Transverse colon (tissue), 4 donors: ENCODE data around the gene WDR48. TPM values are rescaled to one million over a fixed set of nuclear protein-coding genes. Genes with fewer than 3 reads are reported as not detected.

Experiments
- DNase-seq: peaks from one replicate; pipeline ENCODE4 v3.0.0-alpha.2; 2019
- H3K27ac ChIP-seq, 4 donors: fragments of 200-600 bp; sonication (generic); 2 replicates each; pipeline ENCODE4 v1.5.1; 2016 to 2018; ENCODE audit warnings: inconsistent platforms in 4 of 4
- H3K27me3 ChIP-seq: fragments of 200-600 bp; sonication (generic); 2 replicates; pipeline ENCODE4 v1.5.1; 2017; ENCODE audit warnings: inconsistent platforms
- H3K36me3 ChIP-seq, 4 donors: fragments of 200-600 bp; sonication (generic); 2 replicates each; pipeline ENCODE4 v1.5.1; 2017 to 2019; ENCODE audit warnings: inconsistent platforms in 4 of 4
- H3K4me1 ChIP-seq, 4 donors: fragments of 200-600 bp; sonication (generic); 2 replicates each; pipeline ENCODE4 v1.5.1; 2017 to 2020; ENCODE audit warnings: inconsistent platforms in 4 of 4
- H3K4me3 ChIP-seq, 4 donors: fragments of 200-600 bp; sonication (generic); 1 replicate in 1 of 4; 2 replicates in 3 of 4; pipeline versions ENCODE4 v1.5.1 to v1.6.1; 2017 to 2019; ENCODE audit warnings: inconsistent platforms in 4 of 4
- H3K9me3 ChIP-seq, 2 donors: fragments of 200-600 bp; sonication (generic); 2 replicates each; pipeline ENCODE4 v1.5.1; 2017 to 2019; ENCODE audit warnings: inconsistent platforms in 2 of 2
- CTCF ChIP-seq, 5 experiments: fragments of 200-600 bp in 3 of 5; fragments of 450-650 bp in 2 of 5; sonication (generic) in 3 of 5; IDR thresholded peaks; 1 replicate in 2 of 5; 2 replicates in 3 of 5; pipeline ENCODE4 v1.5.1; 2016 to 2017; ENCODE audit warnings: antibody characterized with exemption in 5 of 5, inconsistent platforms in 3 of 5, mild to moderate bottlenecking in 2 of 5, moderate library complexity in 1 of 5
- EP300 ChIP-seq: sonication (generic); formaldehyde crosslinking; IDR thresholded peaks from one replicate; pipeline ENCODE4 v1.6.1; 2017; ENCODE audit warnings: antibody characterized with exemption, low read depth
- POLR2A ChIP-seq: fragments of 450-650 bp; IDR thresholded peaks from one replicate; pipeline ENCODE4 v1.6.1; 2016; ENCODE audit warnings: antibody characterized with exemption, mild to moderate bottlenecking, moderate library complexity
- POLR2AphosphoS5 ChIP-seq, 3 donors: sonication (generic); formaldehyde crosslinking; IDR thresholded peaks; one replicate each; pipeline ENCODE4 v1.6.1; 2016; ENCODE audit warnings: antibody characterized with exemption in 3 of 3
- WGBS, 2 donors: methylation state at CpG; one replicate each; pipeline ENCODE4 v1.1.5; 2018; ENCODE audit warnings: low coverage in 1 of 2; 5-methylcytosine and 5-hydroxymethylcytosine counted together
- in situ Hi-C, 4 donors: fragments of 200-750 bp; cut with MboI; loops; one replicate each; pipeline versions ENCODE4 v1.15.0 to v1.15.1; 2017; ENCODE audit warnings: low sequenced_read_pairs in 3 of 4, low pct_ligation_motif_present in 1 of 4, low pct_unique_long_range_greater_than_20kb in 1 of 4
- intact Hi-C: fragments of 100-400 bp; cut with DNase I; formaldehyde crosslinking; loops from one replicate; pipeline ENCODE4 v1.15.1; 2023; ENCODE audit warnings: low total_unique reads
- total RNA-seq, 4 donors: library from RNA; depleted of rRNA; stranded (reverse); fragments of >200 nt; gene quantifications; one replicate each; pipeline ENCODE4 v1.1.0, GENCODE V29; 2016

The WDR48 gene
- total RNA-seq, 4 donors from 2014 or later, result 31.0 to 47.6 (median 36.2) TPM

DNA sequence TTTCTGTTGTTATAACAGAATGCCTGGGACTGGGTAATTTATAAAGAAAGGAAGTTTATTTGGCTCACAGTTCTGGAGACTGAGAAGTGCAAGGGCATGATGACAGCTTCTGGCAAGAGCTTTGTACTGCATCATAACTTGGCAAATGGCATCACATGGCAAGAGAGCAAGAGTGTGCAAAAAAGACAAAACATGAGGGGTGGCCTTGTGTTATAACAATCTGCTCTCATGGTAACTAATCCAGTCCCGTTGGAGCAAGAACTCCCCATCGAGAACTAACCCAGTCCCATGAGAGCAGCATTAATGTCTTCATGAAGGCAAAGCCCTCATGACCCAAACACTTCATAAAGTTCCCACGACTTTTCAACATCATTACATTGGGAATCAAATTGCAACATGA lies 23.3 kb upstream of the WDR48 start:
- Histone ChIP-seq H3K36me3 (no peaks in the 10 kb centered on the region), H3K4me1 (no peaks in the 10 kb centered on the region), H3K4me3 (no peak overlapping the region), H3K27ac (no peak overlapping the region), H3K9me3 (no peaks in the 10 kb centered on the region), H3K27me3 (no peaks in the 10 kb centered on the region)
- no peak for DNase-seq
- 64% methylated on average over 2 to 3 of the region's 3 CpGs for WGBS, 2 donors
- in situ Hi-C loops (no loop called here), intact Hi-C loops (no loop called here)
- TF ChIP-seq POLR2A (no peak), EP300 (no peak), POLR2AphosphoS5 (IDR thresholded peaks at IDR 0.05) (no peak), CTCF (IDR thresholded peaks at IDR 0.05) (no peak)

DNA sequence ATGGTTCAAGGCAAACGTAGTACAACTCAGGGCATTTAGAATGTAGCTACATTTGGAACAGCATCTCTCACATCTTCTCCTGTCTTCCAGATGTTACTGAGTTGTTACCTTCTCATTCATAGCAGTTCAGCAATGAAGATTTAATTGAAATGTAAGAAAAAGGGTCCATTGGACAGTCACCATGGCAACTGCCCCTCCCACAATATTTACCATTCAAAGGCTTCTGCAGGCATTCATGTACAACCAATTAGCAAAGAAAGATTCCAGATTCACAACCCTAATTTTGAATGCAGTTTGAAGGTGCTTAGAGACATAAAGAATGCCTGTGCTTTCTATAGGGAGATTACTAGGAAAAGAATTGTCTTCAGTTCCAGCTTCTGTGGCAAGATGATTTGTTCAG lies 22.3 kb upstream of the WDR48 start:
- Histone ChIP-seq H3K27me3 (no peaks in the 10 kb centered on the region), H3K4me3 (no peak overlapping the region), H3K9me3 (no peaks in the 10 kb centered on the region), H3K36me3 (no peaks in the 10 kb centered on the region), H3K27ac (no peak overlapping the region), H3K4me1 (no peaks in the 10 kb centered on the region)
- in situ Hi-C loops (no loop called here), intact Hi-C loops (no loop called here)
- no peak for DNase-seq
- WGBS, 2 donors, result 87 to 100% methylated on average over 1 of the region's 1 CpG
- TF ChIP-seq CTCF (IDR thresholded peaks at IDR 0.05), result no peak
- no peak for TF ChIP-seq POLR2AphosphoS5 (IDR thresholded peaks at IDR 0.05)

DNA sequence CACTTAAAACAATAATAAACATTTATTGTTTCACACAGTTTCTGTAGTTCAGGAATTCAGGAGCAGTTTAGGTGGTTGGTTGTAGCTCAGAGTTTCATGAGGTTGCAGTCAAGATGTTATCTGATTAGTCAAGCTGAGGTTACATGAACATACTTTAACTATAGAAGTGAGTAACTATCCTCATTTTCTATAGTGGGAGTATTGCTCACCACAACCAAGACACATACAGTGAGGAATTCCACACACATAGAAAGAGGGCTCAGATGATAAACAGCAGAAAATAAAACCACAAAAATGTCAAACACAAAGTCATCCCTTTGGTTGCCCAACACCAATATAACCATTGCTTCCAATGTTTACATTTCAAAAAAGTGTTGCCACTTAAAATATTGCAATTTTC lies 13.7 kb upstream of the WDR48 start:
- in situ Hi-C loops (no loop called here), intact Hi-C loops (no loop called here)
- H3K36me3 ChIP-seq, result no peaks in the 10 kb centered on the region
- H3K4me1 ChIP-seq, result no peaks in the 10 kb centered on the region
- H3K27ac ChIP-seq, result no peak overlapping the region
- no peak for TF ChIP-seq EP300
- no peak for TF ChIP-seq POLR2A
- no peak for TF ChIP-seq CTCF (IDR thresholded peaks at IDR 0.05)
- no peak for TF ChIP-seq POLR2AphosphoS5 (IDR thresholded peaks at IDR 0.05)
- H3K27me3 ChIP-seq, result no peaks in the 10 kb centered on the region
- no peak for DNase-seq
- no peak overlapping the region for H3K4me3 ChIP-seq
- peaks cover 0 to 2% of the 10 kb centered on the region in 2 donors for H3K9me3 ChIP-seq

DNA sequence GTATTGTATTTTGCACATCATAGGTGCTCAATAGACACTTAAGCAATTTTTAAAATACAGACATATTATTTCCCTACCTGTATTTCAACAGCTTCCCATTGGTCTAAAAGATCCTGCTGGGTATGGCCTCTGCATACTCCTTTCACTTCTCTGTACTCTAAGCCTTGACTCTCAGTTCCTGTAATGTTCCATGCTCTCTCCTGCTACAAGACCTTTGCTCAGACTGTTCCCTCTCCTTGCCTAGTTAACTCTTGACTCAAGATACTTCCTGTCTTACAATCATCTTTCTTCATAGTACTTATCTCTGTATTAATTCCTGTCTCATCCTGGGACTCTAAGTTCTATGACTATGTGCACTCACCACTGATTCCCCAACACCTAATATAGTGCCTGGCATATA lies 1.8 kb upstream of the WDR48 start:
- H3K4me3 ChIP-seq, result no peak overlapping the region
- no peak for DNase-seq
- no peaks in the 10 kb centered on the region for H3K36me3 ChIP-seq
- no peak for TF ChIP-seq CTCF (IDR thresholded peaks at IDR 0.05)
- no peak for TF ChIP-seq POLR2AphosphoS5 (IDR thresholded peaks at IDR 0.05)
- TF ChIP-seq POLR2A, result no peak
- TF ChIP-seq EP300, result no peak
- H3K27ac ChIP-seq, result no peak overlapping the region
- no peaks in the 10 kb centered on the region for H3K9me3 ChIP-seq
- H3K4me1 ChIP-seq, result peaks cover 7 to 22% (median 11%) of the 10 kb centered on the region in 4 donors
- intact Hi-C loops (no loop called here), in situ Hi-C loops (no loop called here)
- no peaks in the 10 kb centered on the region for H3K27me3 ChIP-seq
